Neutrophil (primary cell): ENCODE data around the gene ECM2.

Experiments used
- H3K27ac ChIP-seq: fragments of 200-600 bp; sonication (generic); 2 replicates; pipeline ENCODE4 v1.5.1; 2016; ENCODE audit warnings: mild to moderate bottlenecking, moderate library complexity
- H3K27me3 ChIP-seq: fragments of 200-600 bp; sonication (generic); 2 replicates; pipeline ENCODE4 v1.6.0; 2016; ENCODE audit warnings: mild to moderate bottlenecking
- H3K36me3 ChIP-seq: fragments of 200-600 bp; sonication (generic); 2 replicates; pipeline ENCODE4 v1.5.1; 2017
- H3K4me1 ChIP-seq, 2 experiments: fragments of 200-600 bp in 1 of 2; sonication (generic) in 1 of 2; 1 replicate in 1 of 2; 2 replicates in 1 of 2; pipeline versions ENCODE4 v1.5.1 to v1.6.1; 2013 to 2016; ENCODE audit warnings: low read depth in 1 of 2, low read length in 1 of 2, mild to moderate bottlenecking in 1 of 2, moderate library complexity in 1 of 2; ENCODE audit not compliant: control insufficient read depth in 1 of 2, insufficient read depth in 1 of 2
- H3K4me3 ChIP-seq, 2 experiments: fragments of 200-600 bp in 1 of 2; sonication (generic) in 1 of 2; 1 replicate in 1 of 2; 2 replicates in 1 of 2; pipeline ENCODE4 v1.5.1; 2013 to 2016; ENCODE audit warnings: low read depth in 1 of 2, low read length in 1 of 2, mild to moderate bottlenecking in 1 of 2, moderate library complexity in 1 of 2
- H3K9me3 ChIP-seq: fragments of 200-600 bp; sonication (generic); 2 replicates; pipeline ENCODE4 v1.5.1; 2016
- TF ChIP-seq, protein P1 (sequence below): fragments of 200-600 bp; sonication (generic); IDR thresholded peaks from 2 replicates; pipeline ENCODE4 v1.5.1; 2016; ENCODE audit warnings: antibody characterized with exemption

The ECM2 gene

DNA sequence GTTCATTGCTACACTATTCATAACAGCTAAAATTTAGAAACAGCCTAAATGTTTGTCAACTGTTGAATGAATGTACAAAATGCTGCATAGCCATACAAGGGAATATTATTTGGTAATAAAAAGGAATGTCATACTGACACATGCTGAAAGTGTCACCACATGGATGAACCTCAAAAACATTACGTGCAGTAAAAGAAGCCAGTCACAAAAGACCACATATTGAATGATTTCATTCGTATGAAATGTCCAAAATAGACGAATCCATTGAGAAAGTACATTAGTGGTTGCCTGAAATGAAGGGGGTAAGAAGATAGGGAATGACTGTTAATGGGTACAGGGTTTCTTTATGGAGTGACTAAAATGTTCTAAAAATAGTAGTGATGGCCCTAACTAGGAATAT, 11.6 kb upstream of the ECM2 start:
- H3K4me3 ChIP-seq = no peak overlapping the region
- TF ChIP-seq, protein P1, sequence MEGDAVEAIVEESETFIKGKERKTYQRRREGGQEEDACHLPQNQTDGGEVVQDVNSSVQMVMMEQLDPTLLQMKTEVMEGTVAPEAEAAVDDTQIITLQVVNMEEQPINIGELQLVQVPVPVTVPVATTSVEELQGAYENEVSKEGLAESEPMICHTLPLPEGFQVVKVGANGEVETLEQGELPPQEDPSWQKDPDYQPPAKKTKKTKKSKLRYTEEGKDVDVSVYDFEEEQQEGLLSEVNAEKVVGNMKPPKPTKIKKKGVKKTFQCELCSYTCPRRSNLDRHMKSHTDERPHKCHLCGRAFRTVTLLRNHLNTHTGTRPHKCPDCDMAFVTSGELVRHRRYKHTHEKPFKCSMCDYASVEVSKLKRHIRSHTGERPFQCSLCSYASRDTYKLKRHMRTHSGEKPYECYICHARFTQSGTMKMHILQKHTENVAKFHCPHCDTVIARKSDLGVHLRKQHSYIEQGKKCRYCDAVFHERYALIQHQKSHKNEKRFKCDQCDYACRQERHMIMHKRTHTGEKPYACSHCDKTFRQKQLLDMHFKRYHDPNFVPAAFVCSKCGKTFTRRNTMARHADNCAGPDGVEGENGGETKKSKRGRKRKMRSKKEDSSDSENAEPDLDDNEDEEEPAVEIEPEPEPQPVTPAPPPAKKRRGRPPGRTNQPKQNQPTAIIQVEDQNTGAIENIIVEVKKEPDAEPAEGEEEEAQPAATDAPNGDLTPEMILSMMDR = no peak
- H3K27me3 ChIP-seq = no peaks in the 10 kb centered on the region
- H3K4me1 ChIP-seq = no peaks in the 10 kb centered on the region
- no peaks in the 10 kb centered on the region for H3K36me3 ChIP-seq
- H3K9me3 ChIP-seq = no peaks in the 10 kb centered on the region
- H3K27ac ChIP-seq = no peak overlapping the region

DNA sequence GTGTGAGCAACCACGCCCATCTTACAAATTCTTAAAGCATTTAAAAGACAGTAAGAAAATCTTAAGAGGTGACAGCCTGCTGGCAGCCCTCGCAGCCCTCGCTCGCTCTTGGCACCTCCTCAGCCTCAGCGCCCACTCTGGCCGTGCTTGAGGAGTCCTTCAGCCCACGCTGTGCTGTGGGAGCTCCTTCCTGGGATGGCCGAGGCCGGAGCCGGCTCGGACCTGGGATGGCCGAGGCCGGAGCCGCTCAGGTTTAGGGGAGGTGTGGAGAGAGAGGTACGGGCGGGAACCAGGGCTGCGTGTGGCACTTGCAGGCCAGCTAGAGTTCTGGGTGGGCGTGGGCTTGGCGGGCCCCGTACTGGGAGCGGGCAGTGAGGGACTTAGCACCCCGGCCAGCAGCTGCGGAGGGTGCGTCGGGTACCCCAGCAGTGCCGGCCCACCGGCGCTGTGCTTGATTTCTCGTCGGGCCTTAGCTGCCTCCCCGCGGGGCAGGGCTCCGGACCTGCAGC, 9.3 kb upstream of the ECM2 start:
- H3K9me3 ChIP-seq = no peaks in the 10 kb centered on the region
- TF ChIP-seq, protein P1 = no peak

DNA sequence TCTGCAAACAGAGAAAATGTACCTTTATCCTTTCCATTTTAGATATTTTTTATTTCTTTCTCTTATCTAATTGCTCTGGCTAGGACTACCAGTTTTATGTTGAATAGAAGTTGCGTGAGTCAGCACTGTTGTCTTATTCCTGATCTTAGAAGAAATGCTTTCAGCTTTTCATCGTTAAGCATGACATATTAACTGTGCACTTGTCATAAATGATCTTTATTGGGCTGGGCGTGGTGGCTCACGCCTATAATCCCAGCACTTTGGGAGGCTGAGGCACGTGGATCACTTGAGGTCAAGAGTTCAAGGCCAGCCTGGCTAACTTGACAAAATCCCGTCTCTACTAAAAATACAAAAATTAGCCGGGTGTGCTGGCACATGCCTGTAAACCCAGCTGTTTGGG, 8.2 kb upstream of the ECM2 start:
- no peaks in the 10 kb centered on the region for H3K36me3 ChIP-seq
- TF ChIP-seq, protein P1 = no peak
- no peak overlapping the region for H3K27ac ChIP-seq
- H3K27me3 ChIP-seq = no peaks in the 10 kb centered on the region
- no peaks in the 10 kb centered on the region for H3K9me3 ChIP-seq
- no peak overlapping the region for H3K4me3 ChIP-seq
- H3K4me1 ChIP-seq = peaks cover 0 to 8% of the 10 kb centered on the region in 2 experiments

More for the DNA sequence above, 9.3 kb upstream of the ECM2 start:
- Histone ChIP-seq H3K4me1 (peaks cover 0 to 8% of the 10 kb centered on the region in 2 experiments), H3K36me3 (no peaks in the 10 kb centered on the region), H3K4me3 (no peak overlapping the region), H3K27me3 (no peaks in the 10 kb centered on the region), H3K27ac (no peak overlapping the region)

DNA sequence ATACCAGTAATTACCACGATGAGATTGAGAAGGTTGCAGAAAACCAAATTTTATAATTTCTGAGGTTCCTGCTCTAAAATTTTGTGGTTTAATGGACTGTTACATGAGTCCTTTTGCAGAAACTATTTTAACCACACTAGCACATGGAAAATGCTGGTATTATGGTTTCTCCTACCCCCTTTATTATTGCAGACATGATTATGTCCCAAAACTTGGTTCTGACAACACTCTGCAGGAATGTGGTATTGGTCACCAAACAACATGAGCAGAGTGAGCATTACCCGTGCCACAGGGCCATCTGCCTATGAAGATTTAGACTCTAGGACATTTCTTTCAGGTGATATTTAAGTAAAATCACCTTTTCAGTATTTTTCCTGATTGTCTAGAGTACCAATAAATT, 2.8 kb upstream of the ECM2 start:
- Histone ChIP-seq H3K4me3 (no peak overlapping the region), H3K4me1 (peaks cover 22 to 52% of the 10 kb centered on the region in 2 experiments), H3K36me3 (no peaks in the 10 kb centered on the region), H3K27ac (peak overlapping the region; percentile 90), H3K27me3 (no peaks in the 10 kb centered on the region), H3K9me3 (no peaks in the 10 kb centered on the region)
- TF ChIP-seq, protein P1 = no peak

DNA sequence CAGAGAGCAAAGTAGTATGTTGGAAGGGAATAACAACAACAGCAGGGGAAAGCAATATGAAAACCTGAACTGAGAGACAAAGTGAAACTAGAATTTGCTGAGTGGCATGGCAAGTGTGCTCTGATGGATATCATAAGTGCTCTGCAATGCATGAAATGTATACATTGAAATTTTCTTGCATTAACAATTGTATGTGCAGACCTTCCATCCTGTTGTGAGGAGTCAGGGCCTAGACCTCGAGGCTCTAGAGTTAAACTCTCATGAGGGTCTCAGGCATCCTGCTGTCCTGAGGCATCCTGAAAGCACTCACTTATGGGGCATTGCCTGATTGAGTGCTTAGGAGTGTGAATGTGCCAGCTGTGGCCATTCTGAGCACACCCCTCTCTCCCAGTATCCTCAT, 1.1 kb downstream of the ECM2 start:
- no peaks in the 10 kb centered on the region for H3K9me3 ChIP-seq
- no peak overlapping the region for H3K4me3 ChIP-seq
- no peaks in the 10 kb centered on the region for H3K36me3 ChIP-seq
- peaks cover 22 to 44% of the 10 kb centered on the region in 2 experiments for H3K4me1 ChIP-seq
- TF ChIP-seq, protein P1 = no peak
- H3K27ac ChIP-seq = peak overlapping the region; percentile 23
- no peaks in the 10 kb centered on the region for H3K27me3 ChIP-seq

DNA sequence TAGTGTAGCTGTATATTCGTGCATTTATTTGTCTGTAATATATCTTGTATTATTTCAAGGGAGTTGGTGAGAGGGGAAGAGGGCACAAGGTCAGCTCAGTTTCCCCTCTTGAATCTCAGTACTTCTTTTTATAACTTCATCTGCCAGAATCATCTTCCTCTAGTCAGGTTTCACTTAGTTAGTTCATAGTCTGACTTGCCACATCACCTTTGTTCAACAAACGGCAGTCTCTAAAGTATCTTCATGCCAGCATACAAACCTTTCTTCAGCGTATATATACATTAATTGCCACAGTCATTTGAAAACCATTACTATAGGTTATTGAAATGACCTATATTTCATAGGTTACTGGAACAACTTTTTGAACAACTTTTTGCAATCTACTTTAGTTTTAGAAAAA, 1.6 kb downstream of the ECM2 start:
- Histone ChIP-seq H3K27ac (peak overlapping the region; percentile 23), H3K4me1 (peaks cover 22 to 44% of the 10 kb centered on the region in 2 experiments), H3K36me3 (no peaks in the 10 kb centered on the region), H3K9me3 (no peaks in the 10 kb centered on the region), H3K4me3 (no peak overlapping the region), H3K27me3 (no peaks in the 10 kb centered on the region)
- TF ChIP-seq, protein P1 = no peak
